UCSD-AML1 (cell line): ENCODE data around the gene TMEM60.

Experiments
- DNase-seq: peaks from one replicate; lab custom pipeline; 2025; ENCODE audit not compliant: unreplicated experiment; lab: John Stamatoyannopoulos, UW

Gene TMEM60

GRCh38 chr7:77778535-77778934 is 19.7 kb downstream of the TMEM60 start:
- DNase-seq, result no peak

- DNase-seq, result no peak
Observed at GRCh38 chr7:77771901-77772300, 26.3 kb downstream of the TMEM60 start.

- no peak for DNase-seq
Observed at GRCh38 chr7:77770316-77770715, 27.9 kb downstream of the TMEM60 start.

GRCh38 chr7:77766801-77767605 is 31.2 kb downstream of the TMEM60 start:
- no peak for DNase-seq

GRCh38 chr7:77765906-77766800 is 32.1 kb downstream of the TMEM60 start:
- no peak for DNase-seq

- no peak for DNase-seq
Observed at GRCh38 chr7:77765481-77765880, 32.8 kb downstream of the TMEM60 start.

- DNase-seq, result no peak
Observed at GRCh38 chr7:77760809-77761453, 37.3 kb downstream of the TMEM60 start.

GRCh38 chr7:77759294-77759889 is 38.8 kb downstream of the TMEM60 start:
- no peak for DNase-seq

- DNase-seq, result no peak
Observed at GRCh38 chr7:77757589-77757988, 40.6 kb downstream of the TMEM60 start.

GRCh38 chr7:77753173-77753572 is 45.1 kb downstream of the TMEM60 start:
- DNase-seq, result no peak

GRCh38 chr7:77752016-77752415 is 46.2 kb downstream of the TMEM60 start:
- peak; percentile 24 for DNase-seq

- no peak for DNase-seq
Observed at GRCh38 chr7:77747718-77748117, 50.5 kb downstream of the TMEM60 start.

GRCh38 chr7:77747178-77747577 is 51.1 kb downstream of the TMEM60 start:
- no peak for DNase-seq

- DNase-seq, result no peak
Observed at GRCh38 chr7:77746824-77747165, 51.4 kb downstream of the TMEM60 start.

- no peak for DNase-seq
Observed at GRCh38 chr7:77746164-77746823, 51.9 kb downstream of the TMEM60 start.

GRCh38 chr7:77745746-77746145 is 52.5 kb downstream of the TMEM60 start:
- no peak for DNase-seq
